HepG2 (cell line): Measurements from ENCODE around the gene EXOC7. TPM values are rescaled to one million over a fixed set of nuclear protein-coding genes. Genes with fewer than 3 reads are reported as not detected.

Experiments
- KMT2B ChIP-seq: IDR thresholded peaks from 2 replicates; pipeline ENCODE4 v1.6.1; 2016; ENCODE audit warnings: missing genetic modification reagents, missing compliant biosample characterization
- LBX2 ChIP-seq: sonication (generic); formaldehyde crosslinking; IDR thresholded peaks from 2 replicates; pipeline ENCODE4 v1.5.0; 2020; ENCODE audit warnings: missing genetic modification reagents, mild to moderate bottlenecking, borderline replicate concordance
- LCORL ChIP-seq, 2 experiments: fragments of 450-650 bp in 1 of 2; sonication (generic) in 1 of 2; formaldehyde crosslinking in 1 of 2; IDR thresholded peaks; 2 replicates each; pipeline versions ENCODE4 v1.5.0 to v1.6.1; 2017 to 2020; ENCODE audit warnings: antibody characterized with exemption in 1 of 2, missing genetic modification reagents in 1 of 2
- RXRB ChIP-seq: IDR thresholded peaks from 2 replicates; pipeline ENCODE4 v1.6.1; 2016; ENCODE audit warnings: borderline replicate concordance, missing genetic modification reagents, missing compliant biosample characterization
- ZBTB46 ChIP-seq: sonication (generic); formaldehyde crosslinking; IDR thresholded peaks from 2 replicates; pipeline ENCODE4 v1.4.0; 2020; ENCODE audit warnings: mild to moderate bottlenecking, missing genetic modification reagents, borderline replicate concordance
- ZFP37 ChIP-seq: sonication (generic); formaldehyde crosslinking; IDR thresholded peaks from 2 replicates; pipeline ENCODE4 v1.4.0; 2020; ENCODE audit warnings: missing genetic modification reagents, borderline replicate concordance
- ZNF160 ChIP-seq: sonication (generic); formaldehyde crosslinking; IDR thresholded peaks from 2 replicates; pipeline ENCODE4 v1.8.0; 2022; ENCODE audit warnings: mild to moderate bottlenecking, inconsistent platforms, missing genetic modification reagents
- ZNF318 ChIP-seq: sonication (generic); formaldehyde crosslinking; IDR thresholded peaks from 2 replicates; pipeline ENCODE4 v1.4.0; 2020; ENCODE audit warnings: mild to moderate bottlenecking, missing genetic modification reagents
- ZNF678 ChIP-seq: sonication (generic); formaldehyde crosslinking; IDR thresholded peaks from 2 replicates; pipeline ENCODE4 v1.4.0; 2020; ENCODE audit warnings: mild to moderate bottlenecking, missing genetic modification reagents
- ZNF703 ChIP-seq: sonication (generic); formaldehyde crosslinking; IDR thresholded peaks from 2 replicates; pipeline ENCODE4 v1.5.1; 2020; ENCODE audit warnings: missing genetic modification reagents, mild to moderate bottlenecking, moderate library complexity, borderline replicate concordance
- polyA plus RNA-seq, 8 experiments: library from polyadenylated mRNA; depleted of rRNA in 3 of 8; stranded (reverse) in 7 of 8; unstranded in 1 of 8; fragments of >200 nt; fragmentation: Illumina TruSeq in 4 of 8; extraction: Trizol in 4 of 8; gene quantifications; 2 replicates each; pipeline versions ENCODE4 v1.2.1 to v1.2.3, GENCODE V29; 2011 to 2016; ENCODE audit warnings: low read depth in 4 of 8, missing spikeins in 1 of 8, mixed read lengths in 1 of 8; ENCODE audit not compliant: insufficient read depth in 1 of 8
- total RNA-seq, 5 experiments: library from RNA; depleted of rRNA; stranded (reverse); fragments of >200 nt; fragmentation: Illumina TruSeq; extraction: Trizol; gene quantifications; 2 replicates each; pipeline ENCODE4 v1.2.3, GENCODE V29; 2016; ENCODE audit warnings: low read depth in 1 of 5
- TF ChIP-seq, protein P1 (sequence below): sonication (generic); formaldehyde crosslinking; IDR thresholded peaks from 2 replicates; pipeline ENCODE4 v1.4.0; 2020; ENCODE audit warnings: missing genetic modification reagents, borderline replicate concordance
- TF ChIP-seq, protein P2 (sequence below): sonication (generic); formaldehyde crosslinking; IDR thresholded peaks from 2 replicates; pipeline ENCODE4 v1.4.0; 2020; ENCODE audit warnings: mild to moderate bottlenecking, low read depth, missing genetic modification reagents

Gene EXOC7
- total and polyA plus RNA-seq, 2 of the 13 experiments (the other 11 are each of a cell fraction or from before 2014, with no cell fraction given): 86.9 to 116 TPM

- TF ChIP-seq ZNF318 (CRISPR knock-in tag): no peak
- TF ChIP-seq, protein P1, sequence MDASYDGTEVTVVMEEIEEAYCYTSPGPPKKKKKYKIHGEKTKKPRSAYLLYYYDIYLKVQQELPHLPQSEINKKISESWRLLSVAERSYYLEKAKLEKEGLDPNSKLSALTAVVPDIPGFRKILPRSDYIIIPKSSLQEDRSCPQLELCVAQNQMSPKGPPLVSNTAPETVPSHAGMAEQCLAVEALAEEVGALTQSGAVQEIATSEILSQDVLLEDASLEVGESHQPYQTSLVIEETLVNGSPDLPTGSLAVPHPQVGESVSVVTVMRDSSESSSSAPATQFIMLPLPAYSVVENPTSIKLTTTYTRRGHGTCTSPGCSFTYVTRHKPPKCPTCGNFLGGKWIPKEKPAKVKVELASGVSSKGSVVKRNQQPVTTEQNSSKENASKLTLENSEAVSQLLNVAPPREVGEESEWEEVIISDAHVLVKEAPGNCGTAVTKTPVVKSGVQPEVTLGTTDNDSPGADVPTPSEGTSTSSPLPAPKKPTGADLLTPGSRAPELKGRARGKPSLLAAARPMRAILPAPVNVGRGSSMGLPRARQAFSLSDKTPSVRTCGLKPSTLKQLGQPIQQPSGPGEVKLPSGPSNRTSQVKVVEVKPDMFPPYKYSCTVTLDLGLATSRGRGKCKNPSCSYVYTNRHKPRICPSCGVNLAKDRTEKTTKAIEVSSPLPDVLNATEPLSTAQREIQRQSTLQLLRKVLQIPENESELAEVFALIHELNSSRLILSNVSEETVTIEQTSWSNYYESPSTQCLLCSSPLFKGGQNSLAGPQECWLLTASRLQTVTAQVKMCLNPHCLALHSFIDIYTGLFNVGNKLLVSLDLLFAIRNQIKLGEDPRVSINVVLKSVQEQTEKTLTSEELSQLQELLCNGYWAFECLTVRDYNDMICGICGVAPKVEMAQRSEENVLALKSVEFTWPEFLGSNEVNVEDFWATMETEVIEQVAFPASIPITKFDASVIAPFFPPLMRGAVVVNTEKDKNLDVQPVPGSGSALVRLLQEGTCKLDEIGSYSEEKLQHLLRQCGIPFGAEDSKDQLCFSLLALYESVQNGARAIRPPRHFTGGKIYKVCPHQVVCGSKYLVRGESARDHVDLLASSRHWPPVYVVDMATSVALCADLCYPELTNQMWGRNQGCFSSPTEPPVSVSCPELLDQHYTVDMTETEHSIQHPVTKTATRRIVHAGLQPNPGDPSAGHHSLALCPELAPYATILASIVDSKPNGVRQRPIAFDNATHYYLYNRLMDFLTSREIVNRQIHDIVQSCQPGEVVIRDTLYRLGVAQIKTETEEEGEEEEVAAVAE (CRISPR knock-in tag): no peak
- TF ChIP-seq, protein P2, sequence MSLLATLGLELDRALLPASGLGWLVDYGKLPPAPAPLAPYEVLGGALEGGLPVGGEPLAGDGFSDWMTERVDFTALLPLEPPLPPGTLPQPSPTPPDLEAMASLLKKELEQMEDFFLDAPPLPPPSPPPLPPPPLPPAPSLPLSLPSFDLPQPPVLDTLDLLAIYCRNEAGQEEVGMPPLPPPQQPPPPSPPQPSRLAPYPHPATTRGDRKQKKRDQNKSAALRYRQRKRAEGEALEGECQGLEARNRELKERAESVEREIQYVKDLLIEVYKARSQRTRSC (CRISPR knock-in tag): no peak
- no peak for TF ChIP-seq ZNF160 (CRISPR knock-in tag)
- no peak for TF ChIP-seq ZFP37 (CRISPR knock-in tag)
- no peak for TF ChIP-seq ZNF678 (CRISPR knock-in tag)
- TF ChIP-seq KMT2B (CRISPR knock-in tag): no peak
- no peak for TF ChIP-seq LCORL (IDR thresholded peaks at IDR 0.05)
- TF ChIP-seq LCORL (CRISPR knock-in tag; IDR thresholded peaks at IDR 0.05): peak; percentile 43; the same call in 1 of the 2 replicates
- no peak for TF ChIP-seq RXRB (CRISPR knock-in tag)
- no peak for TF ChIP-seq LBX2 (CRISPR knock-in tag)
- TF ChIP-seq ZNF703 (CRISPR knock-in tag): no peak; the same call in 1 of the 2 replicates
- TF ChIP-seq ZBTB46 (CRISPR knock-in tag): no peak
Observed at GRCh38 chr17:76078860-76079534, 24.6 kb downstream of the EXOC7 start, which contains the start of gene ZACN (continued).
